Smooth muscle cell (in vitro differentiated cells): ENCODE measurements around the gene UQCC3. TPM values are rescaled to one million over a fixed set of nuclear protein-coding genes. Genes with fewer than 3 reads are reported as not detected.

Experiments used
- DNase-seq: peaks from one replicate; lab custom pipeline; 2025; ENCODE audit not compliant: unreplicated experiment; lab: John Stamatoyannopoulos, UW
- H2AFZ ChIP-seq: fragments of 200-600 bp; sonication (generic); 2 replicates; pipeline ENCODE4 v1.6.0; 2016; ENCODE audit warnings: antibody characterized with exemption, low read depth, mild to moderate bottlenecking
- H3F3A ChIP-seq: fragments of 200-600 bp; sonication (generic); 2 replicates; pipeline ENCODE4 v1.6.0; 2017; ENCODE audit warnings: antibody characterized with exemption, low read depth
- H3K27ac ChIP-seq: fragments of 200-600 bp; sonication (generic); 2 replicates; pipeline ENCODE4 v1.5.1; 2016; ENCODE audit warnings: low read depth, mild to moderate bottlenecking
- H3K27me3 ChIP-seq: fragments of 200-600 bp; sonication (generic); 2 replicates; pipeline ENCODE4 v1.6.1; 2016; ENCODE audit warnings: low read depth, mild to moderate bottlenecking
- H3K36me3 ChIP-seq: fragments of 200-600 bp; sonication (generic); 2 replicates; pipeline ENCODE4 v1.5.1; 2016; ENCODE audit warnings: low read depth
- H3K4me1 ChIP-seq: fragments of 200-600 bp; sonication (generic); 2 replicates; pipeline ENCODE4 v1.5.1; 2016; ENCODE audit warnings: low read depth
- H3K4me2 ChIP-seq: fragments of 200-600 bp; sonication (generic); 2 replicates; pipeline ENCODE4 v1.6.0; 2016; ENCODE audit warnings: mild to moderate bottlenecking
- H3K4me3 ChIP-seq: fragments of 200-600 bp; sonication (generic); 2 replicates; pipeline ENCODE4 v1.5.1; 2016; ENCODE audit warnings: mild to moderate bottlenecking
- H3K79me2 ChIP-seq: fragments of 200-600 bp; sonication (generic); 2 replicates; pipeline ENCODE4 v1.6.0; 2016; ENCODE audit warnings: low read depth, mild to moderate bottlenecking
- H3K9ac ChIP-seq: fragments of 200-600 bp; sonication (generic); 2 replicates; pipeline ENCODE4 v1.6.0; 2016; ENCODE audit warnings: low read depth
- H3K9me3 ChIP-seq: fragments of 200-600 bp; sonication (generic); replicated peaks from 2 replicates; pipeline ENCODE4 v1.5.1; 2016; ENCODE audit warnings: low read depth
- H4K20me1 ChIP-seq: fragments of 200-600 bp; sonication (generic); 2 replicates; pipeline ENCODE4 v1.6.0; 2016; ENCODE audit warnings: low read depth
- CTCF ChIP-seq: fragments of 200-600 bp; sonication (generic); IDR thresholded peaks from 2 replicates; pipeline ENCODE4 v1.5.1; 2017; ENCODE audit warnings: borderline replicate concordance, mild to moderate bottlenecking, antibody characterized with exemption; ENCODE audit not compliant: insufficient read depth, poor library complexity, severe bottlenecking
- WGBS: methylation state at CpG from one replicate; pipeline ENCODE4 v1.1.7; 2016; ENCODE audit warnings: low lambda C conversion rate; 5-methylcytosine and 5-hydroxymethylcytosine counted together
- polyA plus RNA-seq: library from polyadenylated mRNA; unstranded; fragments of >200 nt; fragmentation: Nextera tagmentation; extraction: Ambion mirVana; gene quantifications from 2 replicates; pipeline ENCODE4 v1.2.1, GENCODE V29; 2016
- total RNA-seq: library from RNA; depleted of rRNA; stranded (reverse); fragments of >200 nt; gene quantifications from 2 replicates; pipeline ENCODE4 v1.2.3, GENCODE V29; 2014

The UQCC3 gene
- total and polyA plus RNA-seq, 2 experiments from 2014 or later: 7.7 to 14.4 TPM

- peak within 1 kb of the TSS; percentile 72 for H3K27ac ChIP-seq
- H3F3A ChIP-seq: peaks cover 27% of the 10 kb centered on the region
- H3K9me3 ChIP-seq: no peaks in the 10 kb centered on the region
- H4K20me1 ChIP-seq: no peaks in the 10 kb centered on the region
- H3K4me3 ChIP-seq: peak within 1 kb of the TSS; percentile 92
- H3K36me3 ChIP-seq: no peaks in the 10 kb centered on the region
- peaks cover 7% of the 10 kb centered on the region for H3K4me1 ChIP-seq
- TF ChIP-seq CTCF: no peak
- WGBS: 12% methylated on average over 55 of the region's 55 CpGs
- H3K79me2 ChIP-seq: peaks cover 21% of the 10 kb centered on the region
- peak within 1 kb of the TSS; percentile 91 for H3K4me2 ChIP-seq
- peak within 1 kb of the TSS; percentile 37 for H2AFZ ChIP-seq
- no peaks in the 10 kb centered on the region for H3K27me3 ChIP-seq
- peak within 1 kb of the TSS; percentile 95 for H3K9ac ChIP-seq
- peak; percentile 61 for DNase-seq
These were observed 7.6 kb downstream of the UQCC3 start, which contains the start of gene UBXN1 for GRCh38 chr11:62678770-62679696. UBXN1 (minus strand) TSS chr11:62679073; CDS start chr11:62678923, 150 bp downstream.

- Histone ChIP-seq H3K36me3 (no peaks in the 10 kb centered on the region), H3K27ac (peak overlapping the region; percentile 20), H3K4me3 (no peak overlapping the region), H4K20me1 (no peaks in the 10 kb centered on the region), H3K27me3 (no peaks in the 10 kb centered on the region), H3K4me2 (no peak overlapping the region), H3K9ac (no peak overlapping the region), H3K79me2 (peaks cover 21% of the 10 kb centered on the region), H3F3A (peaks cover 27% of the 10 kb centered on the region), H3K4me1 (peaks cover 7% of the 10 kb centered on the region), H2AFZ (peak overlapping the region; percentile 20), H3K9me3 (no peaks in the 10 kb centered on the region)
- 60% methylated on average over 4 of the region's 4 CpGs for WGBS
- TF ChIP-seq CTCF: peak; percentile 27
- DNase-seq: no peak
These were observed 9.4 kb downstream of the UQCC3 start for GRCh38 chr11:62680825-62681240.

- no peak overlapping the region for H3K27ac ChIP-seq
- H3K4me3 ChIP-seq: no peak overlapping the region
- no peaks in the 10 kb centered on the region for H3K27me3 ChIP-seq
- peaks cover 15% of the 10 kb centered on the region for H3F3A ChIP-seq
- TF ChIP-seq CTCF: no peak
- 94% methylated on average over 7 of the region's 7 CpGs for WGBS
- no peak overlapping the region for H3K9ac ChIP-seq
- H3K36me3 ChIP-seq: no peaks in the 10 kb centered on the region
- no peaks in the 10 kb centered on the region for H3K9me3 ChIP-seq
- peaks cover 13% of the 10 kb centered on the region for H3K79me2 ChIP-seq
- peaks cover 7% of the 10 kb centered on the region for H3K4me1 ChIP-seq
- H2AFZ ChIP-seq: no peak overlapping the region
- no peak overlapping the region for H3K4me2 ChIP-seq
- no peaks in the 10 kb centered on the region for H4K20me1 ChIP-seq
- no peak for DNase-seq
These were observed 11.0 kb downstream of the UQCC3 start for GRCh38 chr11:62682518-62682917.
